CD4-positive, alpha-beta T cell treated with Interleukin-4 for 4 hours (primary cell): ENCODE data around the gene PPL.
"Not testable (repeated sequence)": the region's sequence is repeated elsewhere in the genome, so short reads cannot be mapped to it uniquely, and the experiment has no call there.

Source experiments
- DNase-seq: peaks from one replicate; pipeline ENCODE4 v3.0.0-alpha.2; 2020

The PPL gene

DNA sequence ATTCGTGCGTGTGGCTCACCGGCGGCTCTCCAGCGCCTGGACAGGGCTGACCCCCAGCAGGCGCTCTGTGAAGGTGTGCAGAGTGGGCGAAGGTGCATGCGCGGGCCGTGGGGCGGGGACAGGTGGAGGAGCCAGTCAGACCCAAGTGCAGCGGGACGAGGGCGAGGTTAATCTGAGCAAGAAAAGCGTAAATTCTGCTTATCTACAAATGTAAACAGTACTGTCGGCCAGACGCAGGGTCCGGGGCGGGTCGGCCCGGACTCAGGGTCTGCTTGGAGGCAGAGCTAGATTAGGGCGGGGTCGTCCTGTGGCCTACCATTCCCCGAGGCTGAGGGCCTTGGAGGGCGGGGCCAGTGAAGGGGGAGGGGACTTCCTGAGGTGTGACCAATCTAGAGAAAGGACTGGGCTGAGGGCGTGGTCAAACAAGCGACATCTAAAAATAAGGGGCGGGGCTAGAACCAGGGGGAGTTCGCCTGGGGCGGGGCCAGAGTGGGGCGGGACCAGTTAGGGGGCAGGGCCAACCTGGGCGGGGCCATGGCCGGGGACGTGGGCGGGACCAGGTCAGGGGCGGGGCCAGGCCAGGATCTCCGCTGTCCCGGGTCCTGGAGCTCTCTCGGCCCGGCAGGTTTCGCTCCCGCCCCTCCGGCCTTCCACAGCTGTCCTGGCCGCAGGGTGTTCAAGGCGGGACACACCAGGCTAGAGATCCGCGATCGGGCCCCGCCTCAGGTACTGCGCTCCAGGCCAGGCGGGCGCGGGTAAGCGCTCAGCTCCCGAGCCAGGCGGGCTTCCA is 21.0 kb upstream of the PPL start, which contains the start of gene SEC14L5:
SEC14L5 (plus strand) TSS at position 611 of the 790 bp plus-strand sequence. CDS start 994 bp downstream, outside the sequence.
- DNase-seq, result peak; percentile 85

DNA sequence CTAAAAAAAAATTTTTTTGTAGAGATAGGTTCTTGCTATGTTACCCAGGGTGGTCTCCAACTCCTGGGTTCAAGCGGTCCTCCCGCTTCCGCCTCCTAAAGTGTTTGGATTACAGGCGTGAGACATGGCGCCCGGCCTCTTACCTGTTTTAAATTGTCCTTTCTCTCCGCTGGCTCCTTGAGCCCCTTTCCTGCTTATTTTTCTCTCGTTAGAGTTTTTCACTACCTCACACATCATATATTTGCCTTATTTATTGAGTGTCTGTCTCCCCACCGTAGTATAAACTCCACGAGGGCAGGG is 20.4 kb upstream of the PPL start:
- DNase-seq, result no peak

DNA sequence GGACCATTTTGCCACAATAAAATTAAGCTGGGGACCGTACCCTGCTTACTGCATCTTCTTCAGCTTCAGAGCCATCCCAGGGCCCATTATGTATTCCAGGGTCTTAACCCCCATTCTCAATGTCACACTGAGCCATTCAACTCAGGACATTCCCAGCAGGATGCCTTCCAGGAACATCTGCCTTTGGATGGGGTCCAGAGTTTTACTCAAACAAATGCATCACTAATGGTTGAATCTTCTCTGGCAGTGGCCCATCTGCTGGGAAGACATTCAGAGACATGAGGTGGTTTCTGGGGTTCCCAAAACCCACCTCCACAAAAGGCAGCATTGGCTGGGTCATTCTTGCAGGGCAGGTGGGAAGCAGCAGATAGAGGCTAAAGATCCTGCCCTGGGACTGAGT is 17.8 kb upstream of the PPL start:
- DNase-seq, result no peak

DNA sequence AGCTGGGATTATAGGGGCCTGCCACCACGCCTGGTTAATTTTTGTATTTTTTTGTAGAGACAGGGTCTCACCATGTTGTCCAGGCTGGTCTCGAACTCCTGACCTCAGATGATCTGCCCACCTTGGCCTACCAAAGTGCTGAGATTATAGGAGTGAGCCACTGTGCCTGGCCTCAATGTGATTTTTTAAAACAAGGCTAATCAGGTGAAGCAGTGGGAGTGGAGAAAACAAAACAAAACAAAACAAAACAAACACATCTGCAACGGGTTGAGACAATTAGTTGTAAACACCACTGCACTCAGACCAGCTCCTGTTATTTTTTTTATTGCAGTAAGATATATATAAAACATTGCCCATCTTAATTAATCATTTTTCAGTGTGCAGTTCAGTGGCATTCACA is 14.6 kb upstream of the PPL start:
- not testable (repeated sequence) for DNase-seq

DNA sequence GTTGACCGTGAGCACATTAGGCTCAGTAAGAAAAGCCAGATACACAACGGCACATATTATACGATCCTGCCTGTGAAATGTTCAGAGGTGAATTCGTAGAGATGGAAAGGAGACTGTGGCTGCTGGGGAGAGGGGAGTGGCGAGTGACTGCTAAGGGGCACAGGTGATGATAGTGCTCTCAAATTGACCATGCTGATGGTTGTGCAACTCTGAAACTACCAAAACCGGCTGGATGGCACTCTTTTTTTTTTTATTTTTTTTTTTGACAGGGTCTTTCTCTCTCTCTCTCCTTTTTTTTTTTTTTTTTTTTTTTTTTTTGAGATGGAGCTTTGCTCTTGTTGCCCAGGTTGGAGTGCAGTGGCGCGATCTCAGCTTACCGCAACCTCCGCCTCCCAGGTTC is 13.0 kb upstream of the PPL start:
- no peak for DNase-seq

DNA sequence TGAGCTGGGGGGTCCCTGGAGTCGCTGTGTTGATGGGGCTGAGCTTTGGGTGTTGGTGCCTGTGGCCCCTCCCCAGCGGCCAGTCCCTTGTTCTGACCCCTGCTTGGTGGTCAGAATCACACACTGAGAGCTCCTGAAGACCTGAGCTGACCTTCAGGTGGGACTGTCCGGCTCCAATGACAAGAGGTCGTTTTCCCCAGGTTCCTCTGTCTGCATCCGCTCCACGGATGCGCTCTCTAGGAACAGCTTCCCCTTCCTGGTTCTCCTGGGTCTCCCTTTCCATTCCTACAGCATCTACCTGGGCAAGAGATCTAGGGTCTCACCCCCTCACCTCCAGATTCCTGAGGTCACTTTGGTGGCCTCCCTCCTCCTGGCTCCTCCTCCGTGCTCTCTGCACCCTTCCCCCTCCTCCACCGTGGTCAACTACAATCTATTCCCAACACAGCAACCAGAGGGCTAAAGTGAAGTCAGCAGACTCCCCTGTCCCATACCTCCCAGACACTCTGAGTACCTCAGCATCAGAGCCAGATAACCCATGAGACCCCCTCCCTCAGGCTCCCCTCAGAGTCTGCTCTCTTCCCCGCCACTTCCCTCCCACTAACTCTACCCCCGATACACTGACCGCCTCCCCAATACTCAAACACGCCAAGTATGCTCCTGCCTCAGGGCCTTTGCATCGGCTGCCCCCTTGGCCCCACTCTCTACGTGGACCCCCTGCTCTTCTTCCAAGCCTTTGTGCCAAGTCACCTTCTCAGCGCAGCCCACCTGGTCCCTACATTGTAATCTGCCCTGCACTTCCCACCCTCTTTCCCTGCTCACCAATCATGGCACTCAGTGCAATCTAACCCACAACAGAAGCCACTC is 12.2 kb upstream of the PPL start:
- DNase-seq, result no peak

DNA sequence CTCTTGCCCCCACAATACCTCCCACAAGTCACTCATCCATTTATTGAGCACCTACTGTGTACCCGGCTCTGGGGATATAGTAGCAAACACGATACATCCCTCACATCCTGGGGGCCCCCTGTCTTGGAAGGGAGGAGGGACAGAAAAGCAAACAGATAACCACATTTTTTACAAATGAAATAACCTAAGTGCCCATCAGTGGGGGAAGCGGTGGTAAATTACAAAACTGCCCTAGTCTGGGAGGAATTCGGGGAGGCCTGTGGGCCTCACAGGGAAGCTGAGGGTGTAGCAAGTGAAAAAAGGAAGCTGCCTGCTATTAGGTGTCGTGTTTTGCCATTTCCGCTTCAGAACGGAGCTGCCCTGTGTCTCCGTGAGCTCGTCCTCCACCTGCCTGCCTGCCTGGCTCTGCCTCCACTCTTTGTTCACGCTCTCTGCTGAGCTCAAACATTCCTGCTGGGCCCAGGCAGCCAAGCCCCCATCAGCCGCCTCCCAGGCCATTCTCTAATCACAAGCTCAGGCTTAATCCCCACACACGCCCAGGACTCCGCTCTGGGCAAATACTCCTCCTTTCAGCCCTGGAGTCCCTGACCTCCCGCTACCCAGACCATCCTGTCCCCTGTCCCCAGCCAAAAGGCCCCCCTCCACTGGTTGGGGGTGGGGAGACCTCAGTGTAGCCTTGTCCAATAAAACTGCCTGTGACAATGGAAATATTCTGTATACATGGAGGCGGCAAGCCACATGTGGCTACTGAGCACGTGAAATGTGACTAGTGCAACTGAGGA is 11.0 kb upstream of the PPL start:
- DNase-seq, result no peak

DNA sequence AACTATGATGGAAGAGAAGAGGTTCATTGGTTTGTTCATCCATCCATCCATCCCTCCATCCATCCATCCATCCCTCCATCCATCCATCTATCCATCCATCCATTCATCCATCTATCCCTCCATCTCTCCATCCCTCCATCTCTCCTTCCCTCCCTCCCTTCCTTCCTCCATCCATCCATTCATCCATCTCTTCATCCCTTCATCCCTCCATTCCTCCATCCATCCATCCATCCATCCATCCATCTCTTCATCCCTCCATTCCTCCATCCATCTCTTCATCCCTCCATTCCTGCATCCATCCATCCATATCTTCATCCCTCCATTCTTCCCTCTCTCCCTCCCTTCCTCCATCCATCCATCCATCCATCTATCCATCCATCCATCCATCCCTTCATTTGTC is 10.0 kb upstream of the PPL start:
- no peak for DNase-seq

DNA sequence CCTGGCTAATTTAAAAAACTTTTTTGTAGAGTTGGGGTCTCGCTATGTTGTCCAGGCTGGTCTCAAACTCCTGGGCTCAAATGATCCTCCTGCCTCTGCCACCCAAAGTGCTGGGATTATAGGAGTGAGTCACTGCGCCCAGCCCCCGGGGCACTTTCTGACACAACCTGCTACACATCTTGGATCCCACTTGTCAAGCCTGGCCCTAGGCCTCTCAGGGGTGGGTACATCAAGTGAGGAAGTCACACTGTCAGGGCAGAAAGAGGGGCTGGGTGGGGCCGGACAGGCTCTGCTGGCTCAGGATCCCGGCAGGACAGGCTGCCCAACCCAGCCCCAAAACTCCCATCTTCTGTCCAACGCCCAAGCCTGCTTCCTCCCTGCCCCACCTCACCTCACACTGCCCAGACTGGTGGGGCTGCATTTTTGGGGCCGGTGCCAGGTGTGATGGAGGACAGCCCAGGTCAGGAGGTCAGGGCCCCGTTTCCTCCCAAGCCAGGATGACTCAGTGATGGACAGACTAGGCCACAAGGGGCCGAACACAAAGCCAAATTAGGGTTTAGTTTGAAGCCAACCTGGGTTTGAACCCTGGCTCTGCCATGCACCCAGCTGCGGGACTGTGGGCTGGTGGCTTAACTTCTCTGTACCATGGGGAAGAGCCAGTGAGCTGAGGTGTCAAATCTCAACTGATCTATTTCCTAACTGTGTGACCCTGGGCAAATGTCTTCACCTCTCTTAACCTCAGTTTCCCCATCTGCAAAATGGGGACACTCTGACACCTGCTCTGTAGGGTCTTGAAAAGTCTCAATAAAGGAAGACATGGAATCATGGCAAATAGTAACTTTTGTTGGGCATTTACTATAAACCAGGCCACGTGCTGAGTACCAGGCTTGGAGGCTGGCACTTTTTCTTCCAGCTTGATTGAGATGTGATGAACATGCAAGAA is 8.9 kb upstream of the PPL start:
- no peak for DNase-seq

DNA sequence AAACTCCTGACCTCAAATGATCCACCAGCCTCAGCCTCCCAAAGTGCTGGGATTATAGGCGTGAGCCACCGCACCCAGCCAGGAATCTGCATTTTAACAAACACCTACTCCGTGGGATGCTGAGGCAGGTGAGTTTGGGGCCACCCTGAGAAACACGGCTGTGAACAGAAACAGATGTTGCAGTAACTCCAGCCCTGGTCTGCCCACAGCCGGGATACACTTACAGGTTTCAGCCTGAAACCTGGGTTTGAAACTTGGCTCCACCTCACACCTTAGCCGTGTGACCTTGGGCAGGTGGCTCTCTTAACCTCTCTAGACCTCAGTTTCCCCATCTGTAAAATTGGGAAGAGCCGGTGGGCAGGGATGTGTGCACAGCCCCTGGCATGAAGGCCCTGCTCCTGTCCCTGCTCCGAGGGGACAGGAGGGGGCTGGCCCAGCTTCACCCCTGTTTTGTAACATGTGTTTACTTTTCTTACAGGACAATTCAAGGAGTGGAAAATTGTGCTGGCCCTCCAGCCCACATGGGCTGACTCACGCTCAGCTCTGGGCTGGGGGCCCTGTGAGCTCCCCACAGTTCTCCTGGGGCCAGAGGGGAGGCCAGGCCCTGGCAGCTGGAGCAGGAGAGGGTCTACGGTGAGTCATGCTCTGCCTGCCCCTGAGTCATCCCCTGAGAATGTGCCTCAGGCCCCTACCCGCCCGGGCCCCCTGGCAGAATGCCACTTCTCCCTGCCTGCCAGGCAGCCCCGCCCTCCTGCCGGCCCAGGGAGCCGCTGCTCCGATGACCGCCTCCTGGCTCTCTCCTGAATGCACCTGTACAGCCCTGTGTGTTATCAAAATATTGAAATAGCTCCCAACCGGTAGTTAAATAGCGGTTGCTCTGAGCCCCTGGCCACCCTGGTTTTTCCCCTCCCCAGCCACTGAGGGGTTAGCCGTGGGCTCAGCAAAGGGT is 7.7 kb upstream of the PPL start:
- DNase-seq, result no peak

DNA sequence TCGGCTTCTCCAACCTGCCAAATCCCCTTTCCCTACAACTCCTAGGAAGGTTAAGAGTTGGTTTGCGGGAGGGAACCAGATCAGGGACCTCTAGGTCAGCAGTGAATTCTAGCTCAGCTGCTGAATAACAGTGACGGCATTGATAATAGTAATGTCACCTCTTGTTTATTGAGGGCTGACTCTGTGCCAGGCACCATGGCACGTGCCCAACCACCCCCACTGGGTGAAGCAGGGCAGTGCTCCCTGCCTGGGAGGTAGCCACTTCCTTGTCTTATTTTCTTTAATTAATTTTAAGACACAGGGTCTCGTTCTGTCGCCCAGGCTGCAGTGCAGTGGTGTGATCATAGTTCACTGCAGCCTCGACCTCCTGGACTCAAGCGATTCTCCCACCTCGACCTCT is 5.5 kb upstream of the PPL start:
- DNase-seq, result no peak

DNA sequence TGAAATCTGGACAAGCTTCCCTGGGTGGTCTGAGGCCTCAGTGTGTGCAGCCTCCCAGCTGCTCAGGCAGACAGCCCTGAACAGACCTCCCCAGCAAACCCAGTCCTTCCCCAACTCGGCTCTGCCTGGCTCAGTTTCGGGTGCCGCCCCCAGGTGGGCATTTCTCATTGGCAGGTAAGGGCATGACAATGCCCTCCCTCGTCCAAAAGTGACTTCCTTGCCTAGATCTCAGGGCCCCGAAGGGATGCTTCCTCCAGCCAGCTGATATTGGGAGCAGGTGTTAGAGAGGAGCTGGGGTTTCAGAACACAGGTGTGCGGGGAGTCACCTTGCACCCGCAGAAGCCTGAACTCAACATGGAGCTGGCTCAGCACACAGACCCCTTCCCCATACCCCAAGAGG is 3.8 kb upstream of the PPL start:
- DNase-seq, result no peak

DNA sequence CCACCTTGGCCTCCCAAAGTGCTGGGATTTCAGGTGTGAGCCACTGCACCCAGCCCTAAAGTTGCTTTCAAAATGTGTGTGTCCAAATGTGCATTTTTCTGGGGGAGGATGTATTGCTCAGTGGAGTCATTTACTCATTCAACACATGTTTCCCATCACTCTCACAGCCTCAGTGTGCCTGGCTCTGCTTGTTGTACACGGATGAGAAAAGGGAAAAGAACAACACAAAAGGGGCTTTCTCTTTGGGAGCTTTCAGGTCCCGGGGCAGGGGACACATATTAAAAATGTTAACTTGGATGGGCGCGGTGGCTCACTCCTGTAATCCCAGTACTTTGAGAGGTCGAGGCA is 1.7 kb upstream of the PPL start:
- no peak for DNase-seq

DNA sequence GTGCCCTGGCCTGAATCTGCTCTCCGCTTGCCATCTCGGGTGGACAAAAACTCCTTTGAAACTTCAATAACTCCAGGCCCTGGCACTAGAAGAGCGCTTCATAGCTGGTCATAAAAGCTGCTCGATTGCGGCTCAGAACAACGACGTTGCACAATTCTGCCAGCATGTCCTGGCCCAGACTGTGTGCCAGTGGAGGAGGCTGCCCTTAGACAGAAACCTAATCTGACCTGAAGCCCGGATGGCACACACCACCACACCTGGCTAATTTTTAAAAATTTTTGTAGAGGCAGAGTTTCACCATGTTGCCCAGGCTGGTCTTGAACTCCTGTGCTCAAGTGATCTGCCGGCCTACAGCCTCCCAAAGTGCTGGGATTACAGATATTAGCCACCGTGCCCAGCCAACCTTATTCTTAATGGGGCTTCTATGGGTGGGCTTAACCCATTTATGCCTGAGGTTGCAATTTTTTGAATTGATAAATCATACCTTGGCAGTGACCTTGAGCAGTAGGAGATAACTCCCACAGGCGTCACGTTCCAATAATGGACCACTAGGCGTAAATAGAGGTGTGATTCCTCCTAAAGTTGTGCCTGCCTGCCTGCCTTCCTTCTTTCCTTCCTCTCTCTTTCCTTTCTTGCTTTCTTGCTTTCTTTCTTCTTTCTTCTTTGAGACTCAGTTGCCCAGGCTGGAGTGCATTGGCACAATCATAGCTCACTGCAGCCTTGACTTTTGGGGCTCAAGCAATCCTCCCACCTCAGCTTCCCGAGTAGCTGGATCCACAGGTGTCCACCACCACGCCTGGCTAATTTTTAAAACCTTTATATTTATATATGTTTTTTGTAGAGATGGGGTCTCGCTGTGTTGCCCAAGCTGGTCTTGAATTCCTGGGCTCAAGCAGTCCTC is 1.1 kb upstream of the PPL start:
- no peak for DNase-seq

DNA sequence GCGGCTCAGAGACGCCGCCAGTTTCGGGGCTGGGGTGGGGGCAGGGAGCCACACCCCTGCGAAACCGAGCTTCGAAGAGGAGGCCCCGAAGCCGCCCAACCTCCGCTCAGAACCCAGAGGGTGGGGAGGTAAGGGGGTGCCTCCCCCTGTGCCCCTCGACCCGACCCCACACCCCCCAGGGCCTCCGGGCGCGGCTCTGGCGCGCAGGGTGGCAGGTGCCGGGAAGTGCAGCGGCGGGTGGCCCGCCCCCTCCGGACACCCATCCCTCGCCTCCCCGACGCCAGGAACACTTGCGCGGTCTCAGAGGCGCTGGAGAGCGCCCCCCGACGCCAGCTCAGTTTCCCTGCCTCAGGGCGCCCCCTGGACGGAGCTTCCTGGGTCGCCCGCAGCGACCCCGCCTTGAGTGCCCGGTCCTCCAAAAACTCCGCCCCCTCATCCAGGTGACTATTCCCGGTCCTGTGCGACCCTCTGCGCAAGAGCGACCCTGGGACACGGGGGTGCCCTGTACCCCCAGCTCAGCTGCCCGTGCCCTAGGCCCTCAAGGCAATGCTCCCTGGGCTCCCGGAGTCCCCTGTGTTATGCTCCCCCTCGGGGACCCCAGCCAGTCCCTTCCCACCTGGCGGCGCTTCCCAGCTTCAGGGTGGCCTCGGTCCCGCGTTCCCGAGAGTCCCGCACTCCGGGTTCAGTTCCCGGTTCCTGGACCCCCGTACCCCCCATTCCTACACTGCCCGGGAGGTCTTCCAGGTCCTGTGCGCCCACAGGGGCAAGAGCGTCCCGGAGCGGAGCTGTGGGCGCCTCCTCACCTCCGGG is 562 bp downstream of the PPL start:
- DNase-seq, result no peak

DNA sequence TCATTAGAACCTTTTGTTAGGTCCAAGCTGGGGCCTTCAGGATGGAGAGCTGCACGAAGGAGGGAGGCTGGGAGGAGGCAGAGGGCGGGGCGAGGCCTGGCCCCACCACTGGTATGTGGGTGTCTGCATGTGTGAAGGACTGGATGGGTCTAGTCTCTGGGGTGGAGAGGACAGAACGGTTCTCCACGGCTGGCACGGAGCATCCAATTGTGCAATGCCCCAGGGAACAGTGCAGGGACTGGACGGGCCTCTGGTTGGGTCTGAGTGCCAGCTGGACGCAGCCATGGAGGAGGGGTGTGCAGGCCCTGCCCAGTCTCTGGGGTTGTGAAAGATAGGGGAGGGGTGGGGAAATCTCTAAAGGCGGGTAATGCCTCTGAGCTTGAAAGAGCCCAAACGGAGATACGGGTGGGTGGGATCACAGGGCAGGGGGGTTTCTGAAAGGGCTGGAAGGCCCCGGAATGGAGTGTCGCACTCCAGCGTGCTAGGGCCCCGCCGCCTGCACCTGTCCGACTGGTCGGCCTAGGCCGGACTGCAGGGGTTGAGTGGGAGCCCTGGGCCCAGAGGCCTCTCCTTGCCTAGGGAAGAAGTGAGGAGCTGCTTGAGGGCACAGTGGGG is 1.6 kb downstream of the PPL start:
- DNase-seq, result no peak

DNA sequence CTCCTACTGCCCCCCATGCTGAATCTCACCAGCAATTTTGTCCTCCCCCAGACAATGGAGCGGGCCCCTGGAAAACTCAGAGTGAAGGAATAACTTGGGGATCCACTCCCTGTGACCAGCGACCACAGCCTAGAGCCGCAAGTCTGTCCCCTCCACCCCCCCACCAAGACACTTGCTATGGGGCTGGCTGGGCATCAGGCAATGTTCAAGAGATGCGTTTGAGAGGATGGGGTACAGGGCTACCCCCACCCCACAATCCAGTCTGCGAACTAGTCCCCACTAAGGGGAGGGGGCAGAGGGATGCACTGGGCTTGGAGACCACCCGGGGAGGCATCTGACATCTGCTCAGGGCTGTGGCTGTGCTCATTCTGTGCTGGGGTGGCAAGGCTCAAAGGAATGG is 2.4 kb downstream of the PPL start:
- no peak for DNase-seq

DNA sequence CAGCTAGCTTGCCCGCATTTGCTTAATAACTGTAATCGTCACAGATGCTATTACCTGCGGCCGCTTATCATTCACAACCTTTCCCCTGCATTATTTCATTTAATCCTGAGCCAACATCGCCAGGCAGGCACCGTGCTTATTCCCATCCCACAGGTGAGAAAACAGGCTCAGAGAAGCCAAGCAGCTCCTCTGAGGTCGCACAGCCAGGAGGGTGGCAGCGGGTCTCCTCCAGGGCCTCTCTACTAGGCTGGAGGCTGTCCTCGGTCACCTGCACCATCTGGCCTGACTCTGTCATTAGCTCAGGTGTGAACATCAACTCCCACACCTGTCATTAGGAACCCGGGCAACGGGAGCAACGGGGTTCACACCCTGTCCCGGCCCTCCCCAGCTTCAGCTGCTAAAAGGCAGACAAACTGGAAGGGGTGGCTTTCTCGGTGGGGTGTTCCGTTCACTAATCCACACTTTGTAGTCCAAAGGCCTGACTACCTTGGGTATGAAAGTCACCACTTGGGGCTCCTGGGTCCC is 3.0 kb downstream of the PPL start:
- no peak for DNase-seq

DNA sequence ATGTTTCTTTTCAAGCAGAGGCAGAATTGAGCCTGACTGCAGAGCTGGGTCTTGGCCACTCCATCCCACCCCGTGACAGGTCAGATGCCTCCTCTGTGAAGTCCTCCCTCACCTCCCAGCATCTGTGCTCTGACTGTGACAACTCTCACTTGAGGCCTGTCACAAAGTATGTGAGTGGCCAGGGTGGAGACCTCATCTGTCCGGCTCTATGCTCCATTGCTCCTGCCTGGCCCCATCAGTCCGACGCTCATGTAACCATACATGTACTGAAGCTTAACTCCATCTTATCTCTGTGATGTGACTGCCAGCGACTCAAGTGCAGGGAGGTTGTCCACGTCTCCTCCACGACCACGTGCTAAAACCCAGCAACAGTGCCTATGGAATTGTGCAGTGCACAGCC is 3.5 kb downstream of the PPL start:
- DNase-seq, result no peak
